Fibroblast of peridontal ligament (primary cell): Measurements from ENCODE around the gene SLC6A20.
A peak's percentile ranks its signal among the peaks of the same experiment; 100 is the strongest.

Experiments
- DNase-seq: peaks from one replicate; pipeline ENCODE4 v3.0.0-alpha.2; 2010; ENCODE audit errors: extremely low read depth

SLC6A20 gene

GRCh38 chr3:45802146-45802545 lies 5.8 kb upstream of the SLC6A20 start:
- DNase-seq: no peak

- DNase-seq: no peak
Observed at GRCh38 chr3:45800611-45801010, 4.3 kb upstream of the SLC6A20 start.

- no peak for DNase-seq
Observed at GRCh38 chr3:45799586-45799985, 3.2 kb upstream of the SLC6A20 start.

- DNase-seq: no peak
Observed at GRCh38 chr3:45798034-45798433, 1.7 kb upstream of the SLC6A20 start.

- DNase-seq: no peak
Observed at GRCh38 chr3:45796902-45797637, 734 bp upstream of the SLC6A20 start.

- peak; percentile 43 for DNase-seq
Observed at GRCh38 chr3:45795509-45795881, 841 bp downstream of the SLC6A20 start.

GRCh38 chr3:45794660-45795059 lies 1.7 kb downstream of the SLC6A20 start:
- DNase-seq: no peak

- no peak for DNase-seq
Observed at GRCh38 chr3:45794177-45794560, 2.2 kb downstream of the SLC6A20 start.

GRCh38 chr3:45793482-45794176 lies 2.7 kb downstream of the SLC6A20 start:
- DNase-seq: no peak

- no peak for DNase-seq
Observed at GRCh38 chr3:45792516-45793172, 3.7 kb downstream of the SLC6A20 start.

GRCh38 chr3:45792036-45792435 lies 4.3 kb downstream of the SLC6A20 start:
- no peak for DNase-seq

- DNase-seq: no peak
Observed at GRCh38 chr3:45790596-45790995, 5.7 kb downstream of the SLC6A20 start.

- no peak for DNase-seq
Observed at GRCh38 chr3:45789235-45789812, 7.0 kb downstream of the SLC6A20 start.

- no peak for DNase-seq
Observed at GRCh38 chr3:45787551-45787950, 8.8 kb downstream of the SLC6A20 start.

- DNase-seq: no peak
Observed at GRCh38 chr3:45786801-45787495, 9.4 kb downstream of the SLC6A20 start.

- no peak for DNase-seq
Observed at GRCh38 chr3:45785605-45786150, 10.7 kb downstream of the SLC6A20 start.

GRCh38 chr3:45783667-45784066 lies 12.7 kb downstream of the SLC6A20 start:
- DNase-seq: no peak

GRCh38 chr3:45782381-45782780 lies 14.0 kb downstream of the SLC6A20 start:
- DNase-seq: no peak

GRCh38 chr3:45781841-45782240 lies 14.5 kb downstream of the SLC6A20 start:
- DNase-seq: no peak

- no peak for DNase-seq
Observed at GRCh38 chr3:45781271-45781670, 15.1 kb downstream of the SLC6A20 start.
